ENCODE results near the gene BCAP29.

GRCh38 chr7:107597582-107597916 lies 17.5 kb downstream of the BCAP29 start:
- TF ChIP-seq TAF1 (IDR thresholded peaks at IDR 0.05; ENCODE audit: low read depth) (no peak), CREB1 (IDR thresholded peaks at IDR 0.05; ENCODE audit: low read depth) (no peak), NFIC (IDR thresholded peaks at IDR 0.05) (no peak), EGR1 (IDR thresholded peaks at IDR 0.05) (no peak), REST (IDR thresholded peaks at IDR 0.05; ENCODE audit: low read depth) (no peak), TCF12 (IDR thresholded peaks at IDR 0.05; ENCODE audit: low read depth) (no peak), EP300 (IDR thresholded peaks at IDR 0.05; ENCODE audit: borderline replicate concordance) (no peak), CEBPB (IDR thresholded peaks at IDR 0.05) (no peak), TEAD4 (IDR thresholded peaks at IDR 0.05) (no peak)
- TF ChIP-seq, protein P1, sequence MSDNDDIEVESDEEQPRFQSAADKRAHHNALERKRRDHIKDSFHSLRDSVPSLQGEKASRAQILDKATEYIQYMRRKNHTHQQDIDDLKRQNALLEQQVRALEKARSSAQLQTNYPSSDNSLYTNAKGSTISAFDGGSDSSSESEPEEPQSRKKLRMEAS (IDR thresholded peaks at IDR 0.05), result no peak

All from Ishikawa (cell line).